ENCODE data around the gene RAB37. TPM values are rescaled to one million over a fixed set of nuclear protein-coding genes. Genes with fewer than 3 reads are reported as not detected.

Gene RAB37
- total and polyA plus RNA-seq, 10 donors = 16.6 to 37.6 (median 24.0) TPM

DNA sequence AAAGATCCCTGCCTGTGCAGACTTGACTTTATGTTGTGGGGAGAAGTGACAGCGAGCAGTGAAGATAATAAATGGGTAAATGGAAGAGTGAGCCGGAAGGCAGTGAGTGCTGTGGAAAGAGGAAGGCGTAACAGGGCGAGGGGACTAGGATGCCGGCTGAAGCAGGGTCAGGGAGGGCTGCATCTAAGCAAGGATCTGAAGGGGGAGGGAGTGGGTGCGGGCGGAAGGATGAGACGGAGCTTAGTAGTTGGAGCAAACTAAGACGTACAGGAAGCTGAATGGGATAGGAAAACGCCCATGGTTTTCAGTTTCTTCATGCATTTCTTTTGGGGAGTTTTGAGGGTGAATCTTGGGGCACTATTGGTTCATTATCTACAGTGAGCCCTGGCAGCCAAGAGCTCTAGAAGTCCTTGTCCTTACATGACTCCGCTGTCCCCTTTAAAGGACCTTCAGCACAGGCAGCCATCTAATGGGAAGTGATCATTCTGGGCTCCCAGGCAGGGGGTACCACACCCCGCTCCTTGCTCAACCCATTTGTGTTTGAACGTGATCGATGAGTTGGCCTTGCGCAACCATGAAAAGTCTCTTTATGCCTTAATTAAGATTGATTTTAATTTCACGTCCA is 49.5 kb downstream of the RAB37 start:
- intact Hi-C loops (cut with DNase I; ENCODE audit: low total_unique reads) = no loop called here
- no peak for DNase-seq
- Histone ChIP-seq H3K4me1 (peaks cover 9 to 60% (median 27%) of the 10 kb centered on the region in 6 donors), H3K27ac (peak overlapping the region in 4 of 8 donors; percentile 9 to 41 (median 26)), H3K4me3 (no peak overlapping the region), H3K9me3 (no peaks in the 10 kb centered on the region), H3K36me3 (peaks cover 0 to 62% (median 11%) of the 10 kb centered on the region in 6 donors), H3K27me3 (replicated peaks in 1 of 7) (no peaks in the 10 kb centered on the region)
- TF ChIP-seq, protein P1, sequence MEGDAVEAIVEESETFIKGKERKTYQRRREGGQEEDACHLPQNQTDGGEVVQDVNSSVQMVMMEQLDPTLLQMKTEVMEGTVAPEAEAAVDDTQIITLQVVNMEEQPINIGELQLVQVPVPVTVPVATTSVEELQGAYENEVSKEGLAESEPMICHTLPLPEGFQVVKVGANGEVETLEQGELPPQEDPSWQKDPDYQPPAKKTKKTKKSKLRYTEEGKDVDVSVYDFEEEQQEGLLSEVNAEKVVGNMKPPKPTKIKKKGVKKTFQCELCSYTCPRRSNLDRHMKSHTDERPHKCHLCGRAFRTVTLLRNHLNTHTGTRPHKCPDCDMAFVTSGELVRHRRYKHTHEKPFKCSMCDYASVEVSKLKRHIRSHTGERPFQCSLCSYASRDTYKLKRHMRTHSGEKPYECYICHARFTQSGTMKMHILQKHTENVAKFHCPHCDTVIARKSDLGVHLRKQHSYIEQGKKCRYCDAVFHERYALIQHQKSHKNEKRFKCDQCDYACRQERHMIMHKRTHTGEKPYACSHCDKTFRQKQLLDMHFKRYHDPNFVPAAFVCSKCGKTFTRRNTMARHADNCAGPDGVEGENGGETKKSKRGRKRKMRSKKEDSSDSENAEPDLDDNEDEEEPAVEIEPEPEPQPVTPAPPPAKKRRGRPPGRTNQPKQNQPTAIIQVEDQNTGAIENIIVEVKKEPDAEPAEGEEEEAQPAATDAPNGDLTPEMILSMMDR (IDR thresholded peaks at IDR 0.05 in 8 of 11, conservative IDR thresholded peaks at IDR 0.05 in 3 of 11) = no peak
- TF ChIP-seq POLR2AphosphoS5 (IDR thresholded peaks at IDR 0.05) = peak in 1 of 3 donors; percentile 13
- WGBS, 5 donors = 52 to 71% (median 56%) methylated on average over 16 of the region's 16 CpGs

DNA sequence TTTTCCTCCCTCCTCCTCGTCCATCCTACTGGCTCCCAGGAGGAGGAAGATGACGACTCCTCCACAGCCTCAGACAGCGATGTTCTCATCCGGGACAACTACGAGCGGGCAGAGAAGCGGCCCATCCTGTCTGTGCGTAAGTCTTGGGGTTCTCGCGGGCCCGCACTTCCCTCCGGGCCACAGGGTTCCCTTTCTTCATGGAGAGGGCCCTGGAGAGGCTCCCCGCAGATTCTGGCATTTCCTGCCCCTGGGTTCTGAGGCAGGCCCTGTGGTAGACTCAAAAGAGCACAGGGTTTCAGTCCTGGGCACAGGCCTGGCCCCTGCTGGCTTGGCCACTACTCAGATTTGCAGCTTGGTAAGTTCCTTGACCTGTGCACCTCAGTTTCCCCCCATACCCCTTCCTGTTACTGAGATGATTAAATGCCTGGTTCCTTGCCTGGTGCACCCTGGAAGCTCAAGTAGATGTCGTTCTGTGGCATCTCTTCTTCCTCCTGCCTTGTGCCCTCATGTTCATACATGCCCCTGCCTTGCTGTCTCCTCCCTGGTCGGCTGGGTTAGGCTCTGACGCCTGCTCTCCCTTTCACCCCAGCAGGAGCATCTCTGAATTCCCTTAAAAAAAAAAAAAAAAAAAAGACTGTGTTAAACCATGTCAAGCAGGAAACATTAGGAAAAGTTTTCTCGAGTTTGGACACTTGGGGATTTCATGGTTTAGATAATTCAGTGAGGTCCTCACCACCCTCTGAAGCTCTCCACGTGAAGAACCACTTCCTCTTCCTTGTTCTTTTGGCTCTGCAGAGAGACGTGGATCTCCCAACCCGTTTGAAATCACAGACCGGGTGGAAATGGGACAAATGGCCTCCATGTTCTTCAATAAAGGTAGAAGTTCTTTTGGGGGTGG is 53.4 kb downstream of the RAB37 start:
- H3K27me3 ChIP-seq (replicated peaks in 1 of 7) = no peaks in the 10 kb centered on the region
- TF ChIP-seq, protein P1 (IDR thresholded peaks at IDR 0.05 in 8 of 11, conservative IDR thresholded peaks at IDR 0.05 in 3 of 11) = no peak
- TF ChIP-seq POLR2A (IDR thresholded peaks at IDR 0.05) (no peak), POLR2AphosphoS5 (IDR thresholded peaks at IDR 0.05) (no peak)
- H3K4me1 ChIP-seq = peaks cover 9 to 38% (median 27%) of the 10 kb centered on the region in 6 donors
- WGBS, 5 donors = 63 to 74% (median 66%) methylated on average over 21 of the region's 21 CpGs
- H3K4me3 ChIP-seq = no peak overlapping the region
- peak overlapping the region in 3 of 8 donors; percentile 26 to 30 (median 26) for H3K27ac ChIP-seq
- intact Hi-C loops (cut with DNase I; ENCODE audit: low total_unique reads) = loop anchor here (5.0 to 10.0 kb wide), 2 partner anchors 72 to 144 kb away; partner anchors contain the start of gene OTOP3
- DNase-seq = no peak
- peaks cover 0 to 83% (median 31%) of the 10 kb centered on the region in 6 donors for H3K36me3 ChIP-seq
- no peaks in the 10 kb centered on the region for H3K9me3 ChIP-seq

DNA sequence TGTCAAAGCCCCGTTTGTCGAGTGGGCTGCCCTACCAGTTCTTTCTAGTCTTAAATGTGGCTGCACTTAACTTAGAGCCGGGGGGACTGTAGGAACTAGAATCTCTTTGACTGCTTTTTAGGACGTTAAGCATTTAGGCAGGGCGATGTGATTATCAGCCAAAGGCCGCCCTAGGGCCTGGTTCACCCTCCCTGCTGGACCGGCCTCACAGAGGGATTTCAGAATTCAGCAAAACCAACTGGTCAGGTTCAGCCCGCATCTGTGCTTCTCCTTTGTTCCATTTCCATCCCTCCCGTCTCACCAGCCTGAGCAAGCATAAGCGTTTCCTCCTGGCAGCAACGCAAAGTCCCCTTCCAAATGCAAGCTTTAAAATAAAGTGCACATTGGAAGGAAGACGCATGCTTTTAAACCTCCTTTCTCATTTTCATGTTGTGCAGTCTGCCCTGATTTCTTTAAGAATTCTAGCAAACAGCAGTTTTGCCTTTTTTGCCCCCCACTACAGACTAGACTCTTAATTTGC is 55.6 kb downstream of the RAB37 start:
- H3K27me3 ChIP-seq (replicated peaks in 1 of 7) = no peaks in the 10 kb centered on the region
- WGBS, 5 donors = 89 to 97% (median 94%) methylated on average over 12 of the region's 12 CpGs
- H3K4me3 ChIP-seq = no peak overlapping the region
- H3K4me1 ChIP-seq = peaks cover 9 to 21% (median 18%) of the 10 kb centered on the region in 6 donors
- H3K27ac ChIP-seq = no peak overlapping the region
- TF ChIP-seq, protein P1 (IDR thresholded peaks at IDR 0.05 in 8 of 11, conservative IDR thresholded peaks at IDR 0.05 in 3 of 11) = no peak
- no peak for DNase-seq
- peaks cover 0 to 94% (median 52%) of the 10 kb centered on the region in 6 donors for H3K36me3 ChIP-seq
- no peaks in the 10 kb centered on the region for H3K9me3 ChIP-seq
- intact Hi-C loops (cut with DNase I; ENCODE audit: low total_unique reads) = loop anchor here (5.0 to 10.0 kb wide), 2 partner anchors 70 to 142 kb away; partner anchors contain the start of gene OTOP3

All from spleen (tissue), 11 donors.